HAP-1 (cell line): ENCODE data around the gene MARCHF10.

Experiments
- DNase-seq, 2 experiments: peaks; one replicate each; pipeline ENCODE4 v3.0.0-alpha.2; 2016 to 2020; ENCODE audit warnings: low spot score in 2 of 2
- H3K27me3 ChIP-seq: fragments of 250-450 bp; sonication (Bioruptor Pico); 2 replicates; pipeline ENCODE4 v1.5.1; 2020; ENCODE audit warnings: low read depth, mild to moderate bottlenecking, moderate library complexity
- H3K36me3 ChIP-seq: fragments of 250-450 bp; sonication (Bioruptor Pico); replicated peaks from 2 replicates; pipeline ENCODE4 v1.5.1; 2020; ENCODE audit warnings: mild to moderate bottlenecking
- H3K4me1 ChIP-seq: fragments of 250-450 bp; sonication (Bioruptor Pico); 2 replicates; pipeline ENCODE4 v1.5.1; 2020; ENCODE audit warnings: mild to moderate bottlenecking
- H3K4me3 ChIP-seq: fragments of 250-450 bp; sonication (Bioruptor Pico); 2 replicates; pipeline ENCODE4 v1.5.1; 2020; ENCODE audit warnings: mild to moderate bottlenecking, moderate library complexity
- H3K9me3 ChIP-seq: fragments of 250-450 bp; sonication (Bioruptor Pico); 2 replicates; pipeline ENCODE4 v1.5.1; 2020; ENCODE audit warnings: mild to moderate bottlenecking, moderate library complexity
- in situ Hi-C: fragments of 300-500 bp; cut with MboI; formaldehyde crosslinking; loops from 3 replicates; pipeline ENCODE4 v1.14.3; 2020; ENCODE audit warnings: low sequenced_read_pairs, inconsistent platforms, mixed read lengths

MARCHF10 gene

DNA sequence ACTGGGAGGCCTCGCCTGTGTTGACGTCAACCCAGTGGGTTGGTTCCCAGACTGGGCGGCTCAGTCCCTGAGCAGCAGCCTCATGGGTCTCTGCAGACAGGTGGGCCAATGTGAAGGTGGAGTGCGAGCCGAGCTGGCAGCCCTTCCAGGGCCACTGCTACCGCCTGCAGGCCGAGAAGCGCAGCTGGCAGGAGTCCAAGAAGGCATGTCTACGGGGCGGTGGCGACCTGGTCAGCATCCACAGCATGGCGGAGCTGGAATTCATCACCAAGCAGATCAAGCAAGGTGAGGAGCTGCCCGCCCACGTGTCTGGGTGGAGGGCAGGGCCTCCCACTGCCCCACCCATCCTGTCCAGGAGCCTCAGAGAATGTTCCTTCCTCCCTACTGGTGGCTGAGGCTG is 136.6 kb downstream of the MARCHF10 start:
- Histone ChIP-seq H3K36me3 (peaks cover 2% of the 10 kb centered on the region; the same call in 1 of the 2 replicates), H3K4me3 (no peak overlapping the region), H3K9me3 (no peaks in the 10 kb centered on the region), H3K4me1 (no peaks in the 10 kb centered on the region), H3K27me3 (no peaks in the 10 kb centered on the region)
- in situ Hi-C loops, result no loop called here
- no peak for DNase-seq

DNA sequence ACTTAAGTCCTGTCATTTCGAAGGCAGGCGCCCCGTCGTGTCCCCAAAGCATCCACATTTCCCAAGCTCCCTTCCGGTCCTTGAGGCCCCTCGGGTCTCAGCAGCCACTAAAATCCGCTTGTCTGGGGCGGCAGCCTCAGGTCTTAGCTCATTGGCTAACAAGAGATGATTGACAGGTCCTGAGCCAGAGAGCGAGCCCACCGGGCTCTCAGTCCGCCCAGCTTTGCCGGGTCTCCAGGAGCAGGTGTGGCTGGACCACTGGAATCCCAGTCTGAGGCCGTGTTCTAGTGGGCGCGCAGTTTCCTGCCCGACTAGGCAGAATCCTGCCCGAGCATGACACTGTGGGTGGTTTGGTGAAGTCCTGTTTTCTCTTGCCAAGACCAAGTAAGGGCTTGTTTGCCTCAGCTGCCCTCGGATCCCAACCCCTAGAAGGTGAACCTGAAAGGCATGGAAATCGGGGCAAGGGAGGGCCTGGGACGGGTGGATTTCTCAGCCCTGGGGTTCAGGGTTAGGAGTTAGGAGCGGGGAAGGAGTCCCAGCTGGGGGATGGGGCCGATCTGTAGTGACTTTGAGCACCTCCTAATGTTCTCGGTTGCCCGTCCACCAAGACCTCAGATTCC is 137.8 kb downstream of the MARCHF10 start:
- Histone ChIP-seq H3K4me3 (no peak overlapping the region), H3K9me3 (no peaks in the 10 kb centered on the region), H3K36me3 (no peaks in the 10 kb centered on the region; the same call in 1 of the 2 replicates), H3K4me1 (no peaks in the 10 kb centered on the region), H3K27me3 (no peaks in the 10 kb centered on the region)
- DNase-seq, result no peak
- in situ Hi-C loops, result no loop called here

DNA sequence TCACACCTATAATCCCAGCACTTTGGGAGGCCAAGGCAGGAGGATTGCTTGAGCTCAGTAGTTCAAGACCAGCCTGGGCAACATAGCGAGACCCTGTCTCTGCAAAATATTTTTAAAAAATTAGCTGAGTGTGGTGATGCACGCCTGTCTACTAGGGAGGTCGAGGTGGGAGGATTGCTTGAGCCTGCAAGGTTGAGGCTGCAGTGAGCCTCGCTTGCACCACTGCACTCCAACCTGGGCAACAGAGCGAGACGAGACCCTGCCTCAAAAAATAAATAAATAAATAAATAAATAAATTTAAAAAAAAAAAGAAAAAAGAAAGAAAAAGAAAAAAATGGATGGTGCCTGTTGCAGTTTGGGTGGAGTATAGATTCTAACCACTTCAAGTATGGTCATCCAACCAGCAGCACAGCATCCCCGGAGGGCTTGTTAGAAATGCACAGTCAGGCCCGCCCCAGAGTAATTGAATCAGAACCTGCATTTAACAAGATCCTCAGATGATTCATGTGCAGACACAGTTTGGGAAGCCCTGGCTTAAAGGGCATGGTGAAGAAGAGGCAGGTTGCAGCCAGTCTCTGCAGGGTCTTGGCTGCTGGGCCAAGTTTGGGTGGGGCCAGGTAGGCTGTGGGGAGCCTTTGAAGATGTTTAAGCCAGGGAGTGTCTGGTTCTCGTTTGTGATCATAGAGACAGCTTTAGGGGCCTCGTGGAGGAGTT is 139.9 kb downstream of the MARCHF10 start:
- no peaks in the 10 kb centered on the region for H3K4me1 ChIP-seq
- DNase-seq, result no peak
- in situ Hi-C loops, result no loop called here
- no peaks in the 10 kb centered on the region; the same call in 1 of the 2 replicates for H3K36me3 ChIP-seq
- no peaks in the 10 kb centered on the region; the same call in 1 of the 2 replicates for H3K9me3 ChIP-seq
- H3K4me3 ChIP-seq, result no peak overlapping the region
- no peaks in the 10 kb centered on the region for H3K27me3 ChIP-seq

DNA sequence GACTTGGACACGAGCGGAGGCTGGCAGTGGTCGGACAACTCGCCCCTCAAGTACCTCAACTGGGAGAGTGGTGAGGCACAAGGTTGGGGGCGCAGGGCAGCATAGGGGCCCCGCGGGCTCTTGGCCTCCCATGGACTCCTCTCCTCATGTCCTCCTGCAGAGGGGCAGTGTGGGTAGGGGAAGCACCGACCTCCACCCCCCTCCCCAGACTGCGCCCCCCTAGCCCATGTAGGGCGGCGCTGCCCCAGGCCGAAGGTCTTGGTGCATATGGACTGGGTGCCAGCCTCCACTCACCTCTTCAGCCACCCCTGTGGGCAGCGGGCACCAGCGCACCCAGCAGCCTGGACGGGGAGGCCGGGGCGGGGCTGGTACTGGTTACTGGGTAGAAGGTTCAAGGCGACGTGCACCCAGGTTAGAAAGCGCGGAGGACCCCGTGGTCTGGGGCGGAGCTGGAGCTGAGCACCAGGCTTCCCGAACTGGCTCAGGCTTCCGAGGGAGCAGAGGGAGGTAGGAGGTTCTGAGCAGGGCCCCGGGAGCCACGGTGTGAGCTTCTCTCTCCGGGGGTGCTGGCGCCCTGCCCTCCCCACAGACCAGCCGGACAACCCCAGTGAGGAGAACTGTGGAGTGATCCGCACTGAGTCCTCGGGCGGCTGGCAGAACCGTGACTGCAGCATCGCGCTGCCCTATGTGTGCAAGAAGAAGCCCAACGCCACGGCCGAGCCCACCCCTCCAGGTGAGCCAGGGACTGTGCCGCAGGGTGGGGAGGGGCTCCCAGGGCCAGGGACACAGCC is 141.1 kb downstream of the MARCHF10 start:
- H3K36me3 ChIP-seq, result no peaks in the 10 kb centered on the region; the same call in 1 of the 2 replicates
- DNase-seq, result no peak
- in situ Hi-C loops, result no loop called here
- H3K4me1 ChIP-seq, result no peaks in the 10 kb centered on the region
- H3K9me3 ChIP-seq, result no peaks in the 10 kb centered on the region; the same call in 1 of the 2 replicates
- H3K4me3 ChIP-seq, result no peak overlapping the region
- no peaks in the 10 kb centered on the region for H3K27me3 ChIP-seq

DNA sequence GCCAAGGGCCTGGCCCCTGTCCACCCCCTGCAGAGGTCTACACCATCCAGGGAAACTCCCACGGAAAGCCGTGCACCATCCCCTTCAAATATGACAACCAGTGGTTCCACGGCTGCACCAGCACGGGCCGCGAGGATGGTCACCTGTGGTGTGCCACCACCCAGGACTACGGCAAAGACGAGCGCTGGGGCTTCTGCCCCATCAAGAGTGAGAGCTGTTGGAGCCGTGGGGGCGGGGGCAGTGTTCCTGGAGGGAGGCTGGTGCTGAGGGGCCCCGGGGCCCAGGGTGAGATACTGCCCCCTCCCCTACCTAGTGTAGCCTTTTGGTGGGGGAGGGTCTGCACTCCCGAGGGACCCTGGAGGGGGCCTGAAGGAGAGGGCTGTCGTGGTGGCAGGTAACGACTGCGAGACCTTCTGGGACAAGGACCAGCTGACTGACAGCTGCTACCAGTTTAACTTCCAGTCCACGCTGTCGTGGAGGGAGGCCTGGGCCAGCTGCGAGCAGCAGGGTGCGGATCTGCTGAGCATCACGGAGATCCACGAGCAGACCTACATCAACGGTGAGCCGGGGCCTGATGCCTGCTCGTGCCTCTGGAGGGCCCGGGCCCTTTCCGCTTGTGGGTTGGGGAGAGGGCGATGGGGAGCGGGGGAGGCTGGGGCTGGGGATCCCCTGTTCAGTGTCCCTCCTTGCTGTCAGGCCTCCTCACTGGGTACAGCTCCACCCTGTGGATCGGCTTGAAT is 141.9 kb downstream of the MARCHF10 start:
- Histone ChIP-seq H3K27me3 (no peaks in the 10 kb centered on the region), H3K9me3 (no peaks in the 10 kb centered on the region; the same call in 1 of the 2 replicates), H3K4me3 (no peak overlapping the region), H3K4me1 (no peaks in the 10 kb centered on the region), H3K36me3 (no peaks in the 10 kb centered on the region)
- in situ Hi-C loops, result no loop called here
- DNase-seq, result no peak

DNA sequence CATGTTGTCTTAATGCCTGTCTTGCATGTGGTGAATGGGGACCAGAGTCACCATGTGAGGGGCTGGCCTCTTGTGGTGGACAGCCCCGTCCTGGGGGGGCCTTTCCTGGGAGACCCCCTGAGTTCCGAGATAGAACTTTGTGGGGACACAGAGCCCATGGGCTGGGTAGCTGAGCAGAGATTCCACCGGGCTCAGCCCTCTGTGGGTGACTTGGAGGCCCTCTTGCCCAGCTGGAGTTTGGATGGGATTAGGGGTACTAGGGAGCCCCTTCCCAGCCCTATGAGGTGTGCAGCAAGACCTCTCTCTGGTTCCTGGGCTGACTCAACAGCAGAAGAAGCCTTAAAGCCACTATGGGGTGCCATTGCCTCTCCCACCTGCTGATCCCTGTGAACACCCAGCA is 142.5 kb downstream of the MARCHF10 start:
- no peaks in the 10 kb centered on the region for H3K36me3 ChIP-seq

DNA sequence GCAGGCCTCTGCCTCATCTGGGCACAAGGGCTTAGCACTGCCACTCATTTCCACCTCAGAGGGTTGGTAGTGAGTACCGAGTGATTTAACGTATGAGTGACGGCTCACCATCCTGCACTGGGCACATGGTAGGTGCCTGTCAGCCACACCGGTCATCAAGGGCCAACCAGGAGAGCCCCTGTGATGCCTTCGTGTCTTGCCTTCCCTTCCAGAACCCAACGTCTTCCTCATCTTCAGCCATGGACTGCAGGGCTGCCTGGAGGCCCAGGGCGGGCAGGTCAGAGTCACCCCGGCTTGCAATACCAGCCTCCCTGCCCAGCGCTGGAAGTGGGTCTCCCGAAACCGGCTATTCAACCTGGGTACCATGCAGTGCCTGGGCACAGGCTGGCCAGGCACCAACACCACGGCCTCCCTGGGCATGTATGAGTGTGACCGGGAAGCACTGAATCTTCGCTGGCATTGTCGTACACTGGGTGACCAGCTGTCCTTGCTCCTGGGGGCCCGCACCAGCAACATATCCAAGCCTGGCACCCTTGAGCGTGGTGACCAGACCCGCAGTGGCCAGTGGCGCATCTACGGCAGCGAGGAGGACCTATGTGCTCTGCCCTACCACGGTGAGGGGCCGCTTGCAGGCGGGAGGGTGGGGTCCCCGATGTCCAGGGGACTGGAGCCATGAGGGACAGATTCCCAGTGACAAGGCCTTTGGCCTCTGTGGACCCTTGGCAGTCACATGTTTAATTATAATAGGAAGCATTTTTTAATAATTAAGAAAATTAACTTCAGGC is 143.6 kb downstream of the MARCHF10 start:
- Histone ChIP-seq H3K4me3 (no peak overlapping the region), H3K36me3 (no peaks in the 10 kb centered on the region), H3K27me3 (no peaks in the 10 kb centered on the region), H3K9me3 (no peaks in the 10 kb centered on the region; the same call in 1 of the 2 replicates), H3K4me1 (no peaks in the 10 kb centered on the region)
- DNase-seq, result no peak
- in situ Hi-C loops, result no loop called here

More for the DNA sequence above, 142.5 kb downstream of the MARCHF10 start:
- DNase-seq, result no peak
- in situ Hi-C loops, result no loop called here
- H3K4me1 ChIP-seq, result no peaks in the 10 kb centered on the region
- H3K27me3 ChIP-seq, result no peaks in the 10 kb centered on the region
- H3K4me3 ChIP-seq, result no peak overlapping the region
- H3K9me3 ChIP-seq, result no peaks in the 10 kb centered on the region; the same call in 1 of the 2 replicates

DNA sequence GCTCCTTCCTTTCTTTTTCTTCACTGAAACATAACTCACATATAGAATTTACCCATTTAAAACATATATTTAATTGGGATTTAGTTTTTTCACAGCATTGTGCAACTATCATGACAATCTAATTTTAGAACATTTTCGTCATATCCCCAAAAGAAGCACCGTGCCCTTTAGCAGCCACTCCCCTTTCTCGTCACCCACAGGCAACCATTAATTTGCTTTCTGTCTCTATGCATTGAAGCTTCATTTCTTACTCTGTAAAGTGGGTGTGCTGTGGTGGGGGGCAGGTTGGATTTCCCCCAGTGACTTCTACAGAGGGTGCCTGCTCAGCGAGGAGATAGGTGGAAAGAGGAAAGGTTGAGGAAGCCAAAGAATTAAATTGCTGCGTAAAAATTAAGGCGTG is 144.8 kb downstream of the MARCHF10 start:
- no peaks in the 10 kb centered on the region for H3K4me1 ChIP-seq
- in situ Hi-C loops, result no loop called here
- H3K4me3 ChIP-seq, result no peak overlapping the region
- DNase-seq, result no peak
- H3K36me3 ChIP-seq, result no peaks in the 10 kb centered on the region
- no peaks in the 10 kb centered on the region for H3K27me3 ChIP-seq
- no peaks in the 10 kb centered on the region; the same call in 1 of the 2 replicates for H3K9me3 ChIP-seq

DNA sequence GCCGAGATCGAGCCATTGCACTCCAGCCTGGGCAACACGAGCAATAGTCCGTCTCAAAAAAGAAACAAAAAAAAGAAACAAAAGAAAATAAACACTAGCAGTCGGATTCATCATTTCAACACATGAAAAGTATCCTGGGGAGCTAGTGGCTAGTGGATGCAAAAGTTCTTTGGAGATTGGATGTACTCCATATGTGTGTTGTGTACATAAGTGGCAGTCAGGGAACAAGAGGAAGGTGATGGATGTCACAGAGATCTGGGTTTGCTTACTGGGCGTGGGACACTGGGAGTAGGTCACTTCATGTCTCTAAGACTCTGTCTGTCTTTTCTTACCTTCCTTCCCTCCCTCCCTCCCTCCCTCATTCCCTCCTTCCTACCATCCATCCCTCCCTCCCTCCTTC is 145.3 kb downstream of the MARCHF10 start:
- Histone ChIP-seq H3K4me1 (no peaks in the 10 kb centered on the region), H3K27me3 (no peaks in the 10 kb centered on the region), H3K9me3 (no peaks in the 10 kb centered on the region; the same call in 1 of the 2 replicates), H3K36me3 (no peaks in the 10 kb centered on the region), H3K4me3 (no peak overlapping the region)
- in situ Hi-C loops, result no loop called here
- no peak for DNase-seq

DNA sequence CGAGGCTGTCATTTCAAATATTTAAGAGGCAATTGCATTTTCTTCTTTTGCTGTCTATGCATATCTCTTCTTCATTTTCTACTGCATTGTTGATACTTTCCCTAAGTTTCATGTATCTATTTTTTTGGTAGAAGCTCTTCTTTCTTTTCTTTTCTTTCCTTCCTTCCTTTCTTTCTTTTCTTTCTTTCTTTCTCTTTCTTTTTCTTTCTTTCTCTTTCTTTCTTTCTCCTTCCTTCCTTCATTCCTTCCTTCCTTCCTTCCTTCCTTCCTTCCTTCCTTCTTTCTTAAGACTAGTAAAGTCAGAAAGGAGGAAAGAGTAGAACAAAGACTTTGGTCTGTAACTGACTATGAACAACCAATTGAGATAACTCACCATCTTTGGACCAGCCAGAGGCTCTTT is 146.8 kb downstream of the MARCHF10 start:
- H3K4me3 ChIP-seq, result no peak overlapping the region
- no peaks in the 10 kb centered on the region for H3K36me3 ChIP-seq
- no peaks in the 10 kb centered on the region; the same call in 1 of the 2 replicates for H3K9me3 ChIP-seq
- no peaks in the 10 kb centered on the region for H3K4me1 ChIP-seq
- DNase-seq, result no peak
- in situ Hi-C loops, result no loop called here
- no peaks in the 10 kb centered on the region for H3K27me3 ChIP-seq

DNA sequence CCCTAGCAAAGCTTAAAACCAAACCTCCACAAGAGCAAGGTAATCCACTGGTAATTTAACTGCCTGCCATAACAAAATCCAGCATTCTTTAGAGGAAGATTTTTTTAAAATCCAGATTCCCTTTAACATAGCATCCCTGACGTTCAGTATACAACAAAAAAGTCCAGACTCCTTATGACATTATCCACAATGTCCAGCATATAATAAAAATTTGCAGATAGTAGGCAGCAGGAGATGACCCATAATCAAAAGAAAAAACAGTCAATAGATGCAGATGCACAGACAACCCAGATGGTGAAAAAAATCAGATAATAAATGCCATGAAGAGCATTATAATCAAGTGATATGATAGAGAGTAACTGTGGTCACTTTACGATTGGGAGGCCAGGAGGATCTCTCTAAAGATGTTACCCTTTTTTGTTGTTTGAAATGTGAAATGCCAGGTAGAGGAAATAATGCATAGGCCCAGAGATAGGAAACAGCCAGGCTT is 147.4 kb downstream of the MARCHF10 start:
- Histone ChIP-seq H3K27me3 (no peaks in the 10 kb centered on the region), H3K4me3 (no peak overlapping the region), H3K4me1 (no peaks in the 10 kb centered on the region), H3K36me3 (no peaks in the 10 kb centered on the region), H3K9me3 (no peaks in the 10 kb centered on the region; the same call in 1 of the 2 replicates)
- in situ Hi-C loops, result no loop called here
- no peak for DNase-seq

DNA sequence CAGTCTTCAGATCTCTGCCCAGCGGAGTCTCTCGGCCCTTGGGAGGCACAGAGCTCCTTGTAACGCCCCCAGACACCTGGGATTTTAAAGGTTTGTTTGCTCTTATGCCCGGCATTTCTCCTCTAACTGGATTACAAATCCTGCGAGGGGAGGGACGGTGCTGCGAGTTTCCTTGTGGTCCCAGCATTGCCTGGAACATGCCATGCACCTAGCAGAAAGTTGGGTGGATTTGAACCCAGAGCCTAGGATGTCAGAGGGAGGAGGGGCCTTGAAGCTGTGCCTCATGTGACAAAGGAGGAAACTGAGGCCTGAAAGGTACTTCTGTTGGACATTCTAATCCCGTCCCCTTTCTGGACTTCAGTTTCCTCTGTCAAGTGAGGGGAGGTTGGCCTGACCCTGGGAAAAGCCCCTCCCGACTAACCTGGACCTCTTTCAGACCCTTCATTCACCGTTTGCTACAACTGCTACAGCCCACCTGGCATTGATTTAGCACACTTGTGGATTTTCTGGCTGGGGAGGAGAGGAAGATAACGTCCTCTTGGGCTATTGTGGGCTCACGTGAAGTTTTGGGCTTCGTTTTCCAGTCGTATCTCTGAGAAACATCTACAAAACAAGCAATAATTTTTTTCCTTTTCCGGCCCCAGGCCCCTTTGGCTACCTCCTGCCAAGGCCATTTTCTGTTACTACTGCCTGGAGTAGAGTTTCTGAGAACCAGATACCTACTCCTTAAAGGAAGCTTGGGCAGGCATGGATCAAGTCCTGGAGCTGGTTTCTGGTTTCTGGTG is 149.8 kb downstream of the MARCHF10 start:
- Histone ChIP-seq H3K4me1 (peaks cover 3% of the 10 kb centered on the region; the same call in 1 of the 2 replicates), H3K9me3 (no peaks in the 10 kb centered on the region), H3K36me3 (no peaks in the 10 kb centered on the region), H3K27me3 (no peaks in the 10 kb centered on the region), H3K4me3 (no peak overlapping the region)
- DNase-seq, result no peak
- in situ Hi-C loops, result no loop called here
